NCI-H146 (cell line): ENCODE data around the gene KLK7.
"Not testable (repeated sequence)": the region's sequence is repeated elsewhere in the genome, so short reads cannot be mapped to it uniquely, and the experiment has no call there.

Experiments
- DNase-seq: peaks from one replicate; lab custom pipeline; 2025; lab: John Stamatoyannopoulos, UW

The KLK7 gene

DNA sequence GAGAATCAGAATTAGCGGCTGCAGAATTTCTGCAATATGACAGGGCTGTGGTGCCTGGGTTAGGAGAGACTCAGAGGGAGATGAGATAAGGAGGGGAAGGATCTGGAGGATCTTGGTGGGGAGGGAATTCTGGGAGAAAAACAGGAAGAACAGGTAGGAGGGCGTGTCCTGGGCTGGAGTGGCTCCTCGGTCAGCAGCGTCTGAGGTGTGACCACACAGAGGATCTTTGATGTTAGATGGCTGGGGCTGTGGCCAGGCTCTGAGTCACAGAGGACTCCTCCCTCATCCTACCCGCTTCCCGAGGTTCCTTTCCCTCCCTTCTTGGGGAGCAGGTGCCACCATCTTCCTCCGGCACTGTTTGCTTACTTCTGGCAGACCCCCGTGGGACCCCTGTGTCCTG lies 8.0 kb downstream of the KLK7 start:
- DNase-seq = no peak

DNA sequence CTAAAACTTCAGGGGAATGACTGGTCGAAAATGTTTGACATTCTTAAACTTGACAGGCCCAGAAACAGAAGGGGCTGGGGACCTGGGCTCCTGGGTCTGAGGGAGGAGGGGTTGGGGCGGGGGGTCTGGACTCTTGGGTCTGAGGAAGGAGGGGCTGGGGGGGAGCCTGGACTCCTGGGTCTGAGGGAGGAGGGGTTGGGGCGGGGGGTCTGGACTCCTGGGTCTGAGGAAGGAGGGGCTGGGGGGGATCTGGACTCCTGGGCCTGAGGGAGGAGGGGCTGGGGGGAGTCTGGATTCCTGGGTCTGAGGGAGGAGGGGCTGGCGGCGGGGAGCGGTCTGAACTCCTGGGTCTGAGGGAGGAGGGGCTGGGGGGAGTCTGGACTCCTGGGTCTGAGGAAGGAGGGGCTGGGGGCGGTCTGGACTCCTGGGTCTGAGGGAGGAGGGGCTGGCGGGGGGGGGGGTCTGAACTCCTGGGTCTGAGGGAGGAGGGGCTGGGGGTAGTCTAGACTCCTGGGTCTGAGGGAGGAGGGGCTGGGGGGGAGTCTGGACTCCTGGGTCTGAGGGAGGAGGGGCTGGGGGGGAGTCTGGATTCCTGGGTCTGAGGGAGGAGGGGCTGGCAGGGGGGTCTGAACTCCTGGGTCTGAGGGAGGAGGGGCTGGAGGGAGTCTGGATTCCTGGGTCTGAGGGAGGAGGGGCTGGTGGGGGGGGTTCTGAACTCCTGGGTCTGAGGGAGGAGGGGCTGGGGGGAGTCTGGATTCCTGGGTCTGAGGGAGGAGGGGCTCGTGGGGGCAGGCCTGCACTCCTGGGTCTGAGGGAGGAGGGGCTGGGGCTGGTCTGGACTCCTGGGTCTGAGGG lies 8.8 kb downstream of the KLK7 start:
- DNase-seq = no peak

GRCh38 chr19:50972795-50973376 lies 10.8 kb downstream of the KLK7 start:
- no peak for DNase-seq

DNA sequence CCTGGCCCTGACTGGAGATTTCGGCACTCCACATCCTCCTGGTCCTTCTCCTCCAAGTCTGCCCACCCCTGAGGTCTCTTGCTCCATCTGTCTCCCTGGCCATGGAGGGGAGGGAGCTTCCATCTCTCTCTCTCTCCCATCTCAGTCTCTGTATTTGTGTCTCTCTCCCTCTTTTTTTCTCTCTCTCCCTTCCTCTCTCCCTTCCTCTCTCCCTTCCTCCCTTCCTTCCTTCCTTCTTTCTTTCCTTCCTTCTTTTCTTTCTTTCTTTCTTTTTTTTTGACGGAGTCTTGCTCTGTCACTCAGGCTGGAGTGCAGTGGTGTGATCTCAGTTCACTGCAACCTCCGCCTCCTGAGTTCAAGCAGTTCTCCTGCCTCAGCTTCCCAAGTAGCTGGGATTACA lies 13.9 kb downstream of the KLK7 start:
- DNase-seq = not testable (repeated sequence)

- DNase-seq = no peak
These were observed 14.3 kb downstream of the KLK7 start, which contains the start of gene KLK6 for GRCh38 chr19:50969413-50969760. TSS of gene KLK6 (minus strand) at chr19:50969591. CDS start at chr19:50968104, 1,487 bp downstream.

GRCh38 chr19:50968716-50969412 lies 14.9 kb downstream of the KLK7 start:
- DNase-seq = no peak

GRCh38 chr19:50967929-50968715 lies 15.6 kb downstream of the KLK7 start:
- no peak for DNase-seq

- DNase-seq = no peak
These were observed 19.5 kb downstream of the KLK7 start for GRCh38 chr19:50964266-50964665.

DNA sequence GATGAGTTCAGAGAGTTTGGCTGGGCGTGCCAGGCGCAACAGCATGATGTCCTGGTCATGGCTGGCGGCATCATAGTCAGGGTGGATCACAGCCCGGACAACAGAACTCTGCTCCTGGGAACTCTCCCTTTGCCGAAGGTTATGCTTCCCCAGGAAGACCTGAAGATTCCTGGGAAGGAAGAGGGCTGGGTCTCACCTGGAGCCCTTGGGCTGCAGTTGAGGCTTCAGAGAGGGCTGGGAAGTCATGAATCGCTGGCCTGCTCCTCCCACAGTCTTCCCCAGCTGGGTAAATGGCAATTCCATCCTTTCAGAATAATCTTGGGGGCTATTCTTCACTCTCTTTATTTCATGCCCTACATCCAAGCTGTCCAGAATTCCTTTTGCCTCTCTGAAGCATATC lies 20.3 kb downstream of the KLK7 start:
- no peak for DNase-seq

GRCh38 chr19:50962245-50962644 lies 21.5 kb downstream of the KLK7 start:
- no peak for DNase-seq

GRCh38 chr19:50959731-50960500 lies 23.8 kb downstream of the KLK7 start:
- DNase-seq = no peak

- DNase-seq = no peak
These were observed 26.1 kb downstream of the KLK7 start for GRCh38 chr19:50957587-50957986.

DNA sequence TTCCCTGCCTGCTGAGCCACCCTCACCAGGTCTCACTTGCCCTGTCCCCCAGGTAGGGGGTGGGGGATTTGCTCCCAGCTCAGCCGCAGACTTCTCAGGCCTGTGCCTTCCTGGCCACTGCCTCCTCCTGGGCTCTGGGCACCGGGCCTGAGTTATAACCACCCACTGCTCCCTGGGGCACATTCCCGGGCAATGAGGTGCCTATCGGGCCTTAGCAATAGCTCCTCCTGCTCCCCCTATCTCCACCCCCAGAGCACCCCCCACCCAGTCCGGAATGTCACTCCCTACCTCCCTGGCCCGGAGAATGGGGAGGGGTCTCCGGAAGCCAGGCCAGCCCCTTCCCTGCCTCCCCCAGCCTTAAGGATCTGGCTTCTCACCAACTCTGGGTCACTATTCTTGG lies 30.8 kb downstream of the KLK7 start, which contains the start of gene KLK5:
KLK5 (minus strand) TSS at position 129 of the 400 bp plus-strand sequence. CDS start 381 bp downstream, outside the sequence.
- DNase-seq = no peak

DNA sequence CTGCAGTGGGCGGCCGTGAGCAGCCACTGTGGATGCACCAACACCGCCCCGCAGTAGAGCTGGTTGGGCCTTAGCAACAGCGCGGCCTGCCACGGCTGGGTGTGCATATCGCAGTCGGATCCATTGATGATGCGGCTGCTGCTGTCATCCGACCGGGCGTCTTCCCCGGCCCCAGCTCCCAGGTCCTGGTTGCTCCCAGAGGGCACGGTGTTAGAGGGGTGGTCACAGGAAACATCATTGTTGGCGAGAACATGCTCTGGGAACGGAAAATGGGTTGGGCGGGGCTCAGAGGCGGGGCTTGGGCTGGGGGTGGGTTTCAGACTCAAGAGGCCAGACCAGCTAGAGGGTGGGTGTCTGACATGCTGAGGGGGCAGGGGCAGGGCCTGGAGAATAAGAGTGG lies 33.9 kb downstream of the KLK7 start:
- DNase-seq = no peak

- no peak for DNase-seq
These were observed 36.6 kb downstream of the KLK7 start for GRCh38 chr19:50947123-50947522.

DNA sequence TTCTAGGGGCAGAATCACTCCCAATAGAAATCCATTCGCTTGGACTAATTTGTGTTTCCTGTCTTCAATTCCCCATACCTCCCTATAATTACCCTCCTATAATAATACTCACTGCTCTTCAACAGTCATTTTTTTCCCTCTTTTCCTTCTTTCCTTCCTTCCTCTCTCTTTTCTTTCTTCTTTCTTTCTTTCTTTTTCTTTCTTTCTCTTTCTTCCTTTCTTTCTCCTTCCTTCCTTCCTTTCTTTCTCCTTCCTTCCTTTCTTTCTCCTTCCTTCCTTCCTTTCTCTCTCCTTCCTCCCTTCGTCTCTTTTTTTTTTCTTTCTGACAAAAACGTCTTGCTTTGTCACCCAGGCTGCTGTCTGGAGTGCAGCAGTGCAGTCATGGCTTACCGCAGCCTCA lies 38.9 kb downstream of the KLK7 start:
- DNase-seq = no peak

- DNase-seq = no peak
These were observed 40.5 kb downstream of the KLK7 start for GRCh38 chr19:50943074-50943828.

DNA sequence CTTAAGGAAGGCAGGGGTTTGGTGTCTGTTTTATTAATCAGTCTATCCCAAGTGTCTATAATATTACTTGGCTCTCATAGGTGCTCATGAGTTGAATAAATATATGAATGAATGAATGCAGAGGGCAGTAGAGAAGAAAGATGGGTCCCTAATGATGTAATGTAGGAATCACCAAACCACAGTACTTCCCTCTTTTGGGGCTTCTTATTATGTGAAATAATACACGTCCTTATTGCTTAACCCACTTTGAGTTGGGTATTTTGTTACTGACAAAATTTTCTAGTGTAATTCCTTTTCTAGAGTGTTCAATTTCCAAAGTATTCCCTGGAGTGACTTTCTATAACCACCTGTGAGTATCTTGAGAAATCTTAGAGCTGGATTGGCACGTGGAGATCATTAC lies 44.1 kb downstream of the KLK7 start:
- DNase-seq = no peak

DNA sequence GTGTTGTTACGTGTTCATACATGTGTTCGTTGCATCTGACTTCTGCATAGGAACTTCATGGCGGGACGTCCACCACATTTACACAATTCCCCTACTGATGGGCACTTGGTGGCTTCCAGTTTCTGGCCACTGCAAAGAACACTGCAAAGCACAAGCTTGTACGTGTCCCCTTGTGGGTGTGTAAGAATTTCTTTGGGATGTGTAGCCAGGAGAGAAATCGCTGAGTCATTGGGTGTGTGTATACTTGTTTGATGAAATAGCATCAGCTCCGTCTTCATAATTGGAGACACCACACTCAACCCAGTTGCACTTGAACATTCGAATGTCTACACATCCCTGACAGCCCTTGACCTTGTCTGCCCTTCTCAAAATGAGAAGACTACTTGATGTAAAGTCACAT lies 50.1 kb downstream of the KLK7 start:
- no peak for DNase-seq

- DNase-seq = no peak
These were observed 51.0 kb downstream of the KLK7 start for GRCh38 chr19:50932690-50933083.
